DND-41 (cell line): Measurements from ENCODE around the gene CSNK2B.

Experiments
- EZH2 ChIP-seq: IDR thresholded peaks from 3 replicates; pipeline ENCODE4 v1.6.1; 2012; ENCODE audit warnings: borderline replicate concordance, low read depth, mild to moderate bottlenecking, moderate library complexity, low read length, inconsistent platforms; ENCODE audit not compliant: severe bottlenecking
- TF ChIP-seq, protein P1 (sequence below): IDR thresholded peaks from 2 replicates; pipeline ENCODE4 v1.5.1; 2012; ENCODE audit warnings: borderline replicate concordance, low read length, moderate library complexity, mild to moderate bottlenecking; ENCODE audit not compliant: poor library complexity, severe bottlenecking; ENCODE audit errors: extremely low read depth

DNA sequence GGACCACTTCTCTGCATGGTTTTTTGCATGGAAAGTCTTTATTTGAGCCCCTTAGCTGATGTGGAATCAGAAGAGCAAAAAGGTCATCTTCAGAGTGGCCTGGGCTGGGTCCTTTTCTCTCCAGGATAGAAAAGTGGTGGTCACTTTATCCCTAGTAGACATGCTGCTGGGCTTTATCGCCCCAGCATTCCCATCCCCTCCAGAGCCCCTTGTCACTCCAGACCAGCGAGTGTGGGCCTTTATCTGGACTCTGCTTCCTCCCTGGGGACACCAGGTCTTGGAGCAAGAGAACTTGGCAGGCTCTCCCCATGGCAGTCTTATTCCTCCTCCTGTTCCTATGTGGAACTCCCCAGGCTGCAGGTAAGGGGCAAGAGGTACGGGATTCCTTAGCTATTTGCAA, 40.7 kb downstream of the CSNK2B start, which contains the start of gene LY6G6F:
- TF ChIP-seq, protein P1, sequence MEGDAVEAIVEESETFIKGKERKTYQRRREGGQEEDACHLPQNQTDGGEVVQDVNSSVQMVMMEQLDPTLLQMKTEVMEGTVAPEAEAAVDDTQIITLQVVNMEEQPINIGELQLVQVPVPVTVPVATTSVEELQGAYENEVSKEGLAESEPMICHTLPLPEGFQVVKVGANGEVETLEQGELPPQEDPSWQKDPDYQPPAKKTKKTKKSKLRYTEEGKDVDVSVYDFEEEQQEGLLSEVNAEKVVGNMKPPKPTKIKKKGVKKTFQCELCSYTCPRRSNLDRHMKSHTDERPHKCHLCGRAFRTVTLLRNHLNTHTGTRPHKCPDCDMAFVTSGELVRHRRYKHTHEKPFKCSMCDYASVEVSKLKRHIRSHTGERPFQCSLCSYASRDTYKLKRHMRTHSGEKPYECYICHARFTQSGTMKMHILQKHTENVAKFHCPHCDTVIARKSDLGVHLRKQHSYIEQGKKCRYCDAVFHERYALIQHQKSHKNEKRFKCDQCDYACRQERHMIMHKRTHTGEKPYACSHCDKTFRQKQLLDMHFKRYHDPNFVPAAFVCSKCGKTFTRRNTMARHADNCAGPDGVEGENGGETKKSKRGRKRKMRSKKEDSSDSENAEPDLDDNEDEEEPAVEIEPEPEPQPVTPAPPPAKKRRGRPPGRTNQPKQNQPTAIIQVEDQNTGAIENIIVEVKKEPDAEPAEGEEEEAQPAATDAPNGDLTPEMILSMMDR = no peak
- TF ChIP-seq EZH2 = no peak
